OCI-LY3 (cell line): ENCODE measurements around the gene ZNF414.
"Not testable (repeated sequence)": the region's sequence is repeated elsewhere in the genome, so short reads cannot be mapped to it uniquely, and the experiment has no call there.

ENCODE experiments used
- H2AFZ ChIP-seq: fragments of 200-600, 300-600 bp; shearing (Covaris generic); 2 replicates; pipeline ENCODE4 v1.6.0; 2014; ENCODE audit warnings: antibody characterized with exemption, low read depth, low read length
- H3K27ac ChIP-seq: fragments of 200-600, 300-600 bp; sonication (generic); 2 replicates; pipeline ENCODE4 v1.5.1; 2014; ENCODE audit warnings: mild to moderate bottlenecking, low read length, moderate library complexity, mixed read lengths
- H3K27me3 ChIP-seq: fragments of 200-600, 300-600 bp; sonication (generic); 2 replicates; pipeline ENCODE4 v1.6.1; 2014; ENCODE audit warnings: low read depth, low read length, mixed read lengths
- H3K36me3 ChIP-seq: fragments of 200-600, 300-600 bp; sonication (generic); replicated peaks from 2 replicates; pipeline ENCODE3; 2014; ENCODE audit warnings: low read depth, low read length, mixed read lengths
- H3K4me1 ChIP-seq: fragments of 300-600, 200-600 bp; sonication (generic); 2 replicates; pipeline ENCODE4 v1.6.1; 2014; ENCODE audit warnings: low read length, mixed read lengths
- H3K4me2 ChIP-seq: fragments of 200-600, 300-600 bp; sonication (generic); 2 replicates; pipeline ENCODE4 v1.6.1; 2014; ENCODE audit warnings: low read length, mixed read lengths
- H3K4me3 ChIP-seq: fragments of 300-600, 200-600 bp; sonication (generic); 2 replicates; pipeline ENCODE4 v1.5.1; 2014; ENCODE audit warnings: antibody characterized with exemption, mild to moderate bottlenecking, low read length, moderate library complexity
- H3K79me2 ChIP-seq: fragments of 300-600, 200-600 bp; shearing (Covaris generic); 2 replicates; pipeline ENCODE4 v1.6.1; 2014; ENCODE audit warnings: mild to moderate bottlenecking, low read length, mixed read lengths
- H3K9ac ChIP-seq: fragments of 300-600, 200-600 bp; shearing (Covaris generic); 2 replicates; pipeline ENCODE4 v1.6.0; 2014; ENCODE audit warnings: mild to moderate bottlenecking, low read length, moderate library complexity
- H3K9me3 ChIP-seq: fragments of 200-600, 300-600 bp; shearing (Covaris generic); 2 replicates; pipeline ENCODE4 v1.6.1; 2014; ENCODE audit warnings: low read length, mixed read lengths; ENCODE audit not compliant: insufficient read depth
- H4K20me1 ChIP-seq: fragments of 200-600, 300-600 bp; sonication (generic); 2 replicates; pipeline ENCODE4 v1.6.1; 2016; ENCODE audit warnings: low read length, mixed read lengths; ENCODE audit not compliant: insufficient read depth
- EZH2phosphoT487 ChIP-seq: fragments of 200-600 bp; shearing (Covaris generic); IDR thresholded peaks from 2 replicates; pipeline ENCODE4 v1.6.1; 2018; ENCODE audit warnings: antibody characterized with exemption, mixed run types, low read depth
- TF ChIP-seq, protein P1 (sequence below): fragments of 200-600, 300-600 bp; sonication (generic); IDR thresholded peaks from 2 replicates; pipeline ENCODE4 v1.5.1; 2014; ENCODE audit warnings: antibody characterized with exemption, low read length, low read depth

Gene ZNF414

DNA sequence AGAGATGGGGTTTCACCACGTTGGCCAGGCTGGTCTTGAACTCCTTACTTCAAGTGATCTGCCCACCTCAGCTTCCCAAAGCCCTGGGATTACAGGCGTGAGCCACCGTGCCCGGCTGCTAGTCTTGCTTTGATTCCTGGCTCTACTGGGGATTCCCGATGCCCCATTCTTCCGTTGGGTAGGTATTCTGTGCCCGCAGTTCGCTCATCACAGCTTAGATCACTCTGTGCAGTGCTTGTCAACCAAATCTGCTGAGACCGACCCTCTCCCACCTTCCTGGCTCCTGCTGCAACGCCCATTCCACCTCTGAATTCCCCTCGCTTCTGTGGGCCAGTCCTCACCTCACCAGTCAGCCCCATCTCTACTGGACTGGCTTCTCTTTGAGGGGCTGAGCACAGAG is 4.6 kb upstream of the ZNF414 start:
- Histone ChIP-seq H3K27me3 (peaks cover 7% of the 10 kb centered on the region; the same call in 1 of the 2 replicates), H3K36me3 (no peaks in the 10 kb centered on the region), H3K4me3 (no peak overlapping the region), H4K20me1 (no peaks in the 10 kb centered on the region), H3K9me3 (no peaks in the 10 kb centered on the region), H3K79me2 (no peaks in the 10 kb centered on the region), H3K4me2 (no peak overlapping the region), H3K4me1 (0 out of 2 replicates have a peak, but pooled peaks cover 3% of the 10 kb centered on the region), H3K9ac (no peak overlapping the region), H2AFZ (no peak overlapping the region), H3K27ac (no peak overlapping the region)
- no peak for TF ChIP-seq EZH2phosphoT487
- TF ChIP-seq, protein P1, sequence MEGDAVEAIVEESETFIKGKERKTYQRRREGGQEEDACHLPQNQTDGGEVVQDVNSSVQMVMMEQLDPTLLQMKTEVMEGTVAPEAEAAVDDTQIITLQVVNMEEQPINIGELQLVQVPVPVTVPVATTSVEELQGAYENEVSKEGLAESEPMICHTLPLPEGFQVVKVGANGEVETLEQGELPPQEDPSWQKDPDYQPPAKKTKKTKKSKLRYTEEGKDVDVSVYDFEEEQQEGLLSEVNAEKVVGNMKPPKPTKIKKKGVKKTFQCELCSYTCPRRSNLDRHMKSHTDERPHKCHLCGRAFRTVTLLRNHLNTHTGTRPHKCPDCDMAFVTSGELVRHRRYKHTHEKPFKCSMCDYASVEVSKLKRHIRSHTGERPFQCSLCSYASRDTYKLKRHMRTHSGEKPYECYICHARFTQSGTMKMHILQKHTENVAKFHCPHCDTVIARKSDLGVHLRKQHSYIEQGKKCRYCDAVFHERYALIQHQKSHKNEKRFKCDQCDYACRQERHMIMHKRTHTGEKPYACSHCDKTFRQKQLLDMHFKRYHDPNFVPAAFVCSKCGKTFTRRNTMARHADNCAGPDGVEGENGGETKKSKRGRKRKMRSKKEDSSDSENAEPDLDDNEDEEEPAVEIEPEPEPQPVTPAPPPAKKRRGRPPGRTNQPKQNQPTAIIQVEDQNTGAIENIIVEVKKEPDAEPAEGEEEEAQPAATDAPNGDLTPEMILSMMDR = no peak

- H3K4me1 ChIP-seq = peaks cover 9% of the 10 kb centered on the region; the same call in 1 of the 2 replicates
- no peak overlapping the region for H3K27ac ChIP-seq
- H4K20me1 ChIP-seq = no peaks in the 10 kb centered on the region
- H3K9me3 ChIP-seq = no peaks in the 10 kb centered on the region
- no peak overlapping the region for H3K4me3 ChIP-seq
- H3K36me3 ChIP-seq = no peaks in the 10 kb centered on the region
- H2AFZ ChIP-seq = no peak overlapping the region
- H3K27me3 ChIP-seq = peaks cover 7% of the 10 kb centered on the region; the same call in 1 of the 2 replicates
- H3K9ac ChIP-seq = no peak overlapping the region
- H3K4me2 ChIP-seq = no peak overlapping the region
- TF ChIP-seq, protein P1 = no peak
- no peak for TF ChIP-seq EZH2phosphoT487
- peaks cover 7% of the 10 kb centered on the region for H3K79me2 ChIP-seq
These were observed 3.8 kb upstream of the ZNF414 start for GRCh38 chr19:8517551-8518442.

DNA sequence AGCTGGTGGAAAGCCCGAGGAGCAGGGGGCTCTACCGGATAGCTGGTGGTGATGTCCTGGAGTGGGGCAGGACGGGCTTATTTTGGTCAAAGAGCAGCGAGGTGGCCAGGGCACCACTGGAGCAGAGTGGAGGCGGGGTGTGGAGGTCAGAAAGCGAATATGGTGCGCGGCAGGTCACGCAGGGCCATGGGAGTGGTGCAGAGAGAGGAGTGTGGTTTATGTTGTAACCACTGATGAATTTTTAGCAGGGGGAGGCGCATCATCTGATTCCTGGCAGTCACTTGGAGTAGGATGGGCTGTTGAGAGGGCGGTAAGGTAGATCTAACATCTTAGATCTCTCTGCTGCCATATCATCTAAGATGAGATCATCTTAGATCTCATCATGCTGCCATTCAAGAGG is 1.4 kb upstream of the ZNF414 start:
- H3K27ac ChIP-seq = no peak overlapping the region
- no peak overlapping the region for H3K4me2 ChIP-seq
- TF ChIP-seq, protein P1 = no peak
- TF ChIP-seq EZH2phosphoT487 = no peak
- no peaks in the 10 kb centered on the region for H3K9me3 ChIP-seq
- H3K9ac ChIP-seq = no peak overlapping the region
- H3K4me1 ChIP-seq = peaks cover 11% of the 10 kb centered on the region; the same call in 1 of the 2 replicates
- no peak overlapping the region for H2AFZ ChIP-seq
- H3K27me3 ChIP-seq = peaks cover 7% of the 10 kb centered on the region; the same call in 1 of the 2 replicates
- peaks cover 12% of the 10 kb centered on the region for H3K36me3 ChIP-seq
- no peaks in the 10 kb centered on the region for H4K20me1 ChIP-seq
- H3K79me2 ChIP-seq = peaks cover 11% of the 10 kb centered on the region
- H3K4me3 ChIP-seq = no peak overlapping the region

- Histone ChIP-seq H3K4me2 (peak overlapping the region; percentile 88), H3K4me3 (peak overlapping the region; percentile 85), H3K9ac (peak overlapping the region; percentile 86), H3K27ac (0 out of 2 replicates have a peak overlapping the region, but pooled peaks have one; percentile 72), H2AFZ (peak overlapping the region; percentile 72; the same call in 1 of the 2 replicates), H3K4me1 (peaks cover 11% of the 10 kb centered on the region; the same call in 1 of the 2 replicates), H3K79me2 (peaks cover 11% of the 10 kb centered on the region), H3K36me3 (peaks cover 12% of the 10 kb centered on the region)
- H3K27me3 ChIP-seq, H4K20me1 ChIP-seq, H3K9me3 ChIP-seq: not testable (repeated sequence)
These were observed 590 bp upstream of the ZNF414 start for GRCh38 chr19:8514505-8515009.
